ENCODE measurements around the gene EPHA8.

Gene EPHA8

GRCh38 chr1:22586356-22587130 lies 23.3 kb downstream of the EPHA8 start:
- no peaks in the 10 kb centered on the region for H3K36me3 ChIP-seq (ENCODE audit: low read depth)
- no peak overlapping the region for H3K27ac ChIP-seq (ENCODE audit: poor library complexity, severe bottlenecking)
- DNase-seq (ENCODE audit: low spot score) (no peak), ATAC-seq (ENCODE audit: low read depth) (no peak)
- no peaks in the 10 kb centered on the region for H3K9me3 ChIP-seq (ENCODE audit: severe bottlenecking)
- no peak for TF ChIP-seq CTCF (IDR thresholded peaks at IDR 0.05; ENCODE audit: poor library complexity, severe bottlenecking)
- no peaks in the 10 kb centered on the region for H3K4me1 ChIP-seq (ENCODE audit: insufficient read depth, poor library complexity, severe bottlenecking)
- no peak overlapping the region for H3K4me3 ChIP-seq (ENCODE audit: severe bottlenecking)
- peaks cover 4% of the 10 kb centered on the region for H3K27me3 ChIP-seq (ENCODE audit: insufficient read depth, poor library complexity, severe bottlenecking)

- no peak for ATAC-seq (ENCODE audit: low read depth)
- H3K36me3 ChIP-seq (ENCODE audit: low read depth) = no peaks in the 10 kb centered on the region
- H3K9me3 ChIP-seq (ENCODE audit: severe bottlenecking) = no peaks in the 10 kb centered on the region
- DNase-seq (ENCODE audit: low spot score) = no peak
- no peak overlapping the region for H3K4me3 ChIP-seq (ENCODE audit: severe bottlenecking)
- H3K27me3 ChIP-seq (ENCODE audit: insufficient read depth, poor library complexity, severe bottlenecking) = peaks cover 5% of the 10 kb centered on the region
- no peak for TF ChIP-seq CTCF (IDR thresholded peaks at IDR 0.05; ENCODE audit: poor library complexity, severe bottlenecking)
- H3K4me1 ChIP-seq (ENCODE audit: insufficient read depth, poor library complexity, severe bottlenecking) = no peaks in the 10 kb centered on the region
- no peak overlapping the region for H3K27ac ChIP-seq (ENCODE audit: poor library complexity, severe bottlenecking)
Measured at GRCh38 chr1:22587247-22587646, 24.0 kb downstream of the EPHA8 start.

DNA sequence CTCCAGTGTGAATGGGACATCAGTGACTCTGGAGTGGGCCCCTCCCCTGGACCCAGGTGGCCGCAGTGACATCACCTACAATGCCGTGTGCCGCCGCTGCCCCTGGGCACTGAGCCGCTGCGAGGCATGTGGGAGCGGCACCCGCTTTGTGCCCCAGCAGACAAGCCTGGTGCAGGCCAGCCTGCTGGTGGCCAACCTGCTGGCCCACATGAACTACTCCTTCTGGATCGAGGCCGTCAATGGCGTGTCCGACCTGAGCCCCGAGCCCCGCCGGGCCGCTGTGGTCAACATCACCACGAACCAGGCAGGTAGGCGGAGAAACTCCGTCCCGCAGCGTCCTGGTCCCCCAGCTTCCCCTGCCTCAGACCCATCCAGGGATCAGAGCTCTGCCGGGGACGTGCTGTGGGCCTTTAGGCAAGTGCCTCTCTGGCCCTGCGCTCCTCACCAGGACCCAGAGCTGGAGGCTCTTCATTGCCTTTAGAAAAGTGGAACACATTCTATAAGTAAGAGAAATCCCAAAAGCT lies 25.7 kb downstream of the EPHA8 start:
- peaks cover 18% of the 10 kb centered on the region for H3K27me3 ChIP-seq (ENCODE audit: insufficient read depth, poor library complexity, severe bottlenecking)
- ATAC-seq (ENCODE audit: low read depth) = no peak

DNA sequence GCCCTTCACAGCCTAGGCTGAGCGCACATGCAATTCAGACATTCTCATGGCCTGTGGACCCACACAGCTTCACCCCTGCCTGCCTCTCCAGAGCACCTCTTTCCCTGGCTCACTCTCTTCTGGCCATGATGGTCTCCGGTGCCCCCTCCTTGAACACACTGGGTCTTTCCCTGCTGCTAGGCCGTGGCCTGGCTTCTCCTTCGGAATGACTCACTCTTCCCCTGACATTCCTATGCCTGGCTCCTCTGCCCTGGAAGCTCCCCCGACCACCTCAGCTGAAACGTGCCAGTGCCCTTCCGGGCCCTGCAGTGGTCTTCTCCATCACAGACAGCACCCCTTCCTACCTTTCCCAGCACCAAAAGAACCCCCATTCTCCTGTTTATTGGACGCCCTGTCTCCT lies 28.3 kb downstream of the EPHA8 start:
- ATAC-seq (ENCODE audit: low read depth) (no peak), DNase-seq (ENCODE audit: low spot score) (no peak)
- Histone ChIP-seq H3K4me1 (ENCODE audit: insufficient read depth, poor library complexity, severe bottlenecking) (no peaks in the 10 kb centered on the region), H3K27me3 (ENCODE audit: insufficient read depth, poor library complexity, severe bottlenecking) (peaks cover 20% of the 10 kb centered on the region), H3K9me3 (ENCODE audit: severe bottlenecking) (no peaks in the 10 kb centered on the region), H3K4me3 (ENCODE audit: severe bottlenecking) (no peak overlapping the region), H3K36me3 (ENCODE audit: low read depth) (no peaks in the 10 kb centered on the region), H3K27ac (ENCODE audit: poor library complexity, severe bottlenecking) (no peak overlapping the region)
- TF ChIP-seq CTCF (IDR thresholded peaks at IDR 0.05; ENCODE audit: poor library complexity, severe bottlenecking) = no peak

More for the DNA sequence above, 25.7 kb downstream of the EPHA8 start:
- TF ChIP-seq CTCF (IDR thresholded peaks at IDR 0.05; ENCODE audit: poor library complexity, severe bottlenecking) = no peak
- Histone ChIP-seq H3K4me1 (ENCODE audit: insufficient read depth, poor library complexity, severe bottlenecking) (no peaks in the 10 kb centered on the region), H3K27ac (ENCODE audit: poor library complexity, severe bottlenecking) (no peak overlapping the region), H3K36me3 (ENCODE audit: low read depth) (no peaks in the 10 kb centered on the region), H3K4me3 (ENCODE audit: severe bottlenecking) (no peak overlapping the region), H3K9me3 (ENCODE audit: severe bottlenecking) (no peaks in the 10 kb centered on the region)
- DNase-seq (ENCODE audit: low spot score) = no peak

DNA sequence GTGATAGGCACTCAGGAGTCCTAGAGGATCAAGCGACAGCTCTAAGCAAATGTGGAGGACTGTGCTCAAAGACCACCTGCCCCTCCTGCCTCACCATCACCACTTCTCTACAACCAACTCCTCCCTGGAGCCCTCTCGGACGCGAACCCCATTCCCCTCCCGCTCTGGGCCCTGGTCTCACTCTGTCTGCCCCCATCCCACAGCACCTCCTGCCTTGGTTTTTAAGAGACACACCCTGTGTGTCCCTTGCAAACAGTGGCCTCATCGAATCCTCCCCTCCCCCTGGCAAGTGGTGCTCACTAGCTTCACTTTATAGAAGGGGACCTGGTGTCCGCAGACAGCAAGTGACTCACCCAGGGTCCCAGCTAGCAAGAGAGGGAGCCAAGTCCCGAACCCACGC lies 28.8 kb downstream of the EPHA8 start:
- no peaks in the 10 kb centered on the region for H3K36me3 ChIP-seq (ENCODE audit: low read depth)

More for the DNA sequence above, 28.8 kb downstream of the EPHA8 start:
- no peak for TF ChIP-seq CTCF (IDR thresholded peaks at IDR 0.05; ENCODE audit: poor library complexity, severe bottlenecking)
- DNase-seq (ENCODE audit: low spot score) (no peak), ATAC-seq (ENCODE audit: low read depth) (no peak)
- Histone ChIP-seq H3K4me1 (ENCODE audit: insufficient read depth, poor library complexity, severe bottlenecking) (no peaks in the 10 kb centered on the region), H3K27ac (ENCODE audit: poor library complexity, severe bottlenecking) (no peak overlapping the region), H3K4me3 (ENCODE audit: severe bottlenecking) (no peak overlapping the region), H3K27me3 (ENCODE audit: insufficient read depth, poor library complexity, severe bottlenecking) (peaks cover 17% of the 10 kb centered on the region), H3K9me3 (ENCODE audit: severe bottlenecking) (no peaks in the 10 kb centered on the region)
